Smooth muscle cell (in vitro differentiated cells): ENCODE results near the gene CAMKV. TPM values are rescaled to one million over a fixed set of nuclear protein-coding genes. Genes with fewer than 3 reads are reported as not detected.

Experiments
- DNase-seq: peaks from one replicate; lab custom pipeline; 2025; ENCODE audit not compliant: unreplicated experiment; lab: John Stamatoyannopoulos, UW
- H2AFZ ChIP-seq: fragments of 200-600 bp; sonication (generic); 2 replicates; pipeline ENCODE4 v1.6.0; 2016; ENCODE audit warnings: antibody characterized with exemption, low read depth, mild to moderate bottlenecking
- H3F3A ChIP-seq: fragments of 200-600 bp; sonication (generic); 2 replicates; pipeline ENCODE4 v1.6.0; 2017; ENCODE audit warnings: antibody characterized with exemption, low read depth
- H3K27ac ChIP-seq: fragments of 200-600 bp; sonication (generic); 2 replicates; pipeline ENCODE4 v1.5.1; 2016; ENCODE audit warnings: low read depth, mild to moderate bottlenecking
- H3K27me3 ChIP-seq: fragments of 200-600 bp; sonication (generic); 2 replicates; pipeline ENCODE4 v1.6.1; 2016; ENCODE audit warnings: low read depth, mild to moderate bottlenecking
- H3K36me3 ChIP-seq: fragments of 200-600 bp; sonication (generic); 2 replicates; pipeline ENCODE4 v1.5.1; 2016; ENCODE audit warnings: low read depth
- H3K4me1 ChIP-seq: fragments of 200-600 bp; sonication (generic); 2 replicates; pipeline ENCODE4 v1.5.1; 2016; ENCODE audit warnings: low read depth
- H3K4me2 ChIP-seq: fragments of 200-600 bp; sonication (generic); 2 replicates; pipeline ENCODE4 v1.6.0; 2016; ENCODE audit warnings: mild to moderate bottlenecking
- H3K4me3 ChIP-seq: fragments of 200-600 bp; sonication (generic); 2 replicates; pipeline ENCODE4 v1.5.1; 2016; ENCODE audit warnings: mild to moderate bottlenecking
- H3K79me2 ChIP-seq: fragments of 200-600 bp; sonication (generic); 2 replicates; pipeline ENCODE4 v1.6.0; 2016; ENCODE audit warnings: low read depth, mild to moderate bottlenecking
- H3K9ac ChIP-seq: fragments of 200-600 bp; sonication (generic); 2 replicates; pipeline ENCODE4 v1.6.0; 2016; ENCODE audit warnings: low read depth
- H3K9me3 ChIP-seq: fragments of 200-600 bp; sonication (generic); replicated peaks from 2 replicates; pipeline ENCODE4 v1.5.1; 2016; ENCODE audit warnings: low read depth
- H4K20me1 ChIP-seq: fragments of 200-600 bp; sonication (generic); 2 replicates; pipeline ENCODE4 v1.6.0; 2016; ENCODE audit warnings: low read depth
- WGBS: methylation state at CpG from one replicate; pipeline ENCODE4 v1.1.7; 2016; ENCODE audit warnings: low lambda C conversion rate; 5-methylcytosine and 5-hydroxymethylcytosine counted together
- polyA plus RNA-seq: library from polyadenylated mRNA; unstranded; fragments of >200 nt; fragmentation: Nextera tagmentation; extraction: Ambion mirVana; gene quantifications from 2 replicates; pipeline ENCODE4 v1.2.1, GENCODE V29; 2016
- total RNA-seq: library from RNA; depleted of rRNA; stranded (reverse); fragments of >200 nt; gene quantifications from 2 replicates; pipeline ENCODE4 v1.2.3, GENCODE V29; 2014
- TF ChIP-seq, protein P1 (sequence below): fragments of 200-600 bp; sonication (generic); IDR thresholded peaks from 2 replicates; pipeline ENCODE4 v1.5.1; 2017; ENCODE audit warnings: borderline replicate concordance, mild to moderate bottlenecking, antibody characterized with exemption; ENCODE audit not compliant: insufficient read depth, poor library complexity, severe bottlenecking

The CAMKV gene
- total and polyA plus RNA-seq, 2 experiments from 2014 or later = not detected

- H2AFZ ChIP-seq = no peak overlapping the region
- H3K9ac ChIP-seq = no peak overlapping the region
- H3K4me2 ChIP-seq = no peak overlapping the region
- H3K9me3 ChIP-seq = no peaks in the 10 kb centered on the region
- no peaks in the 10 kb centered on the region for H4K20me1 ChIP-seq
- H3K27ac ChIP-seq = no peak overlapping the region
- peaks cover 5% of the 10 kb centered on the region for H3K4me1 ChIP-seq
- TF ChIP-seq, protein P1, sequence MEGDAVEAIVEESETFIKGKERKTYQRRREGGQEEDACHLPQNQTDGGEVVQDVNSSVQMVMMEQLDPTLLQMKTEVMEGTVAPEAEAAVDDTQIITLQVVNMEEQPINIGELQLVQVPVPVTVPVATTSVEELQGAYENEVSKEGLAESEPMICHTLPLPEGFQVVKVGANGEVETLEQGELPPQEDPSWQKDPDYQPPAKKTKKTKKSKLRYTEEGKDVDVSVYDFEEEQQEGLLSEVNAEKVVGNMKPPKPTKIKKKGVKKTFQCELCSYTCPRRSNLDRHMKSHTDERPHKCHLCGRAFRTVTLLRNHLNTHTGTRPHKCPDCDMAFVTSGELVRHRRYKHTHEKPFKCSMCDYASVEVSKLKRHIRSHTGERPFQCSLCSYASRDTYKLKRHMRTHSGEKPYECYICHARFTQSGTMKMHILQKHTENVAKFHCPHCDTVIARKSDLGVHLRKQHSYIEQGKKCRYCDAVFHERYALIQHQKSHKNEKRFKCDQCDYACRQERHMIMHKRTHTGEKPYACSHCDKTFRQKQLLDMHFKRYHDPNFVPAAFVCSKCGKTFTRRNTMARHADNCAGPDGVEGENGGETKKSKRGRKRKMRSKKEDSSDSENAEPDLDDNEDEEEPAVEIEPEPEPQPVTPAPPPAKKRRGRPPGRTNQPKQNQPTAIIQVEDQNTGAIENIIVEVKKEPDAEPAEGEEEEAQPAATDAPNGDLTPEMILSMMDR = no peak
- H3F3A ChIP-seq = no peaks in the 10 kb centered on the region
- no peaks in the 10 kb centered on the region for H3K79me2 ChIP-seq
- H3K4me3 ChIP-seq = no peak overlapping the region
- 69% methylated on average over 5 of the region's 5 CpGs for WGBS
- no peaks in the 10 kb centered on the region for H3K36me3 ChIP-seq
- no peaks in the 10 kb centered on the region for H3K27me3 ChIP-seq
- no peak for DNase-seq
Observed at GRCh38 chr3:49899815-49900214, 30.1 kb upstream of the CAMKV start.

GRCh38 chr3:49898991-49899390 lies 29.3 kb upstream of the CAMKV start:
- no peaks in the 10 kb centered on the region for H3K36me3 ChIP-seq
- H3K4me1 ChIP-seq = peaks cover 3% of the 10 kb centered on the region
- H3K27ac ChIP-seq = no peak overlapping the region
- no peak overlapping the region for H3K9ac ChIP-seq
- no peaks in the 10 kb centered on the region for H3K9me3 ChIP-seq
- H4K20me1 ChIP-seq = no peaks in the 10 kb centered on the region
- H3K4me3 ChIP-seq = no peak overlapping the region
- H3K79me2 ChIP-seq = no peaks in the 10 kb centered on the region
- H2AFZ ChIP-seq = no peak overlapping the region
- H3K4me2 ChIP-seq = no peak overlapping the region
- H3F3A ChIP-seq = no peaks in the 10 kb centered on the region
- WGBS = 78% methylated on average over 6 of the region's 6 CpGs
- TF ChIP-seq, protein P1 = no peak
- H3K27me3 ChIP-seq = no peaks in the 10 kb centered on the region
- no peak for DNase-seq

GRCh38 chr3:49896345-49896744 lies 26.6 kb upstream of the CAMKV start:
- H4K20me1 ChIP-seq = no peaks in the 10 kb centered on the region
- H3F3A ChIP-seq = no peaks in the 10 kb centered on the region
- no peaks in the 10 kb centered on the region for H3K4me1 ChIP-seq
- no peaks in the 10 kb centered on the region for H3K36me3 ChIP-seq
- no peaks in the 10 kb centered on the region for H3K27me3 ChIP-seq
- TF ChIP-seq, protein P1 = no peak
- H3K4me3 ChIP-seq = no peak overlapping the region
- no peak overlapping the region for H3K27ac ChIP-seq
- no peaks in the 10 kb centered on the region for H3K79me2 ChIP-seq
- 86% methylated on average over 5 of the region's 5 CpGs for WGBS
- DNase-seq = no peak
- H2AFZ ChIP-seq = no peak overlapping the region
- H3K9me3 ChIP-seq = no peaks in the 10 kb centered on the region
- H3K9ac ChIP-seq = no peak overlapping the region
- H3K4me2 ChIP-seq = no peak overlapping the region

DNA sequence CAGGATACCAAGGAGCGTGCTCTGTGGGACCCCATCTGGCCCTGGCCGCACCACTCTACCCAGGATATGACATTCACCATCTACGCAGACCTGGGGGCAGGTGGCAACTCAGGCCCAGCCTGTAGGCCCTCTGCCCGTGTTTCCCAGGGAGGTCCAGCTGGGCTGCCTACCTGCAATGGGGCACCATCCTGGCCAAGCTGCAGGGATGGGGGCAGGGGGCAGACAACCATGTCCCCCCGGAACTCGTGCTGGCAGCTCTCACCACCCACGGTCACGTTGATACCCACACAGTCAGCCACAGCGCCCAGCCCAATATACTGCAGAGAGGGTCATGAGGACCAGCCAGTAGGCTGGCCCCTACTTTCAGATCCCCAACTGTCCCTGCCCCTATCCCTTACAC lies 26.1 kb upstream of the CAMKV start:
- Histone ChIP-seq H3K4me1 (no peaks in the 10 kb centered on the region), H3K36me3 (no peaks in the 10 kb centered on the region), H3K27ac (no peak overlapping the region), H3K27me3 (no peaks in the 10 kb centered on the region), H3F3A (no peaks in the 10 kb centered on the region), H4K20me1 (no peaks in the 10 kb centered on the region), H2AFZ (no peak overlapping the region), H3K4me3 (no peak overlapping the region), H3K4me2 (no peak overlapping the region), H3K9me3 (no peaks in the 10 kb centered on the region), H3K79me2 (no peaks in the 10 kb centered on the region), H3K9ac (no peak overlapping the region)
- 93% methylated on average over 9 of the region's 9 CpGs for WGBS
- TF ChIP-seq, protein P1 = no peak
- no peak for DNase-seq
